VCaP (cell line): ENCODE results near the gene TEAD1.

Experiments
- H3K27ac ChIP-seq: fragments of 450-650 bp; 2 replicates; pipeline ENCODE4 v1.5.1; 2017
- TF ChIP-seq, protein P1 (sequence below): fragments of 450-650 bp; conservative IDR thresholded peaks from 2 replicates; pipeline ENCODE4 v1.5.1; 2017; ENCODE audit warnings: mild to moderate bottlenecking, moderate library complexity

Gene TEAD1

GRCh38 chr11:12767027-12767426 is 92.8 kb downstream of the TEAD1 start:
- H3K27ac ChIP-seq = no peak overlapping the region

GRCh38 chr11:12767577-12767976 is 93.4 kb downstream of the TEAD1 start:
- H3K27ac ChIP-seq = no peak overlapping the region
- TF ChIP-seq, protein P1, sequence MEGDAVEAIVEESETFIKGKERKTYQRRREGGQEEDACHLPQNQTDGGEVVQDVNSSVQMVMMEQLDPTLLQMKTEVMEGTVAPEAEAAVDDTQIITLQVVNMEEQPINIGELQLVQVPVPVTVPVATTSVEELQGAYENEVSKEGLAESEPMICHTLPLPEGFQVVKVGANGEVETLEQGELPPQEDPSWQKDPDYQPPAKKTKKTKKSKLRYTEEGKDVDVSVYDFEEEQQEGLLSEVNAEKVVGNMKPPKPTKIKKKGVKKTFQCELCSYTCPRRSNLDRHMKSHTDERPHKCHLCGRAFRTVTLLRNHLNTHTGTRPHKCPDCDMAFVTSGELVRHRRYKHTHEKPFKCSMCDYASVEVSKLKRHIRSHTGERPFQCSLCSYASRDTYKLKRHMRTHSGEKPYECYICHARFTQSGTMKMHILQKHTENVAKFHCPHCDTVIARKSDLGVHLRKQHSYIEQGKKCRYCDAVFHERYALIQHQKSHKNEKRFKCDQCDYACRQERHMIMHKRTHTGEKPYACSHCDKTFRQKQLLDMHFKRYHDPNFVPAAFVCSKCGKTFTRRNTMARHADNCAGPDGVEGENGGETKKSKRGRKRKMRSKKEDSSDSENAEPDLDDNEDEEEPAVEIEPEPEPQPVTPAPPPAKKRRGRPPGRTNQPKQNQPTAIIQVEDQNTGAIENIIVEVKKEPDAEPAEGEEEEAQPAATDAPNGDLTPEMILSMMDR = no peak

More at GRCh38 chr11:12767027-12767426, 92.8 kb downstream of the TEAD1 start:
- TF ChIP-seq, protein P1 = no peak

- H3K27ac ChIP-seq = no peak overlapping the region
Observed at GRCh38 chr11:12768726-12769673, 94.8 kb downstream of the TEAD1 start.

DNA sequence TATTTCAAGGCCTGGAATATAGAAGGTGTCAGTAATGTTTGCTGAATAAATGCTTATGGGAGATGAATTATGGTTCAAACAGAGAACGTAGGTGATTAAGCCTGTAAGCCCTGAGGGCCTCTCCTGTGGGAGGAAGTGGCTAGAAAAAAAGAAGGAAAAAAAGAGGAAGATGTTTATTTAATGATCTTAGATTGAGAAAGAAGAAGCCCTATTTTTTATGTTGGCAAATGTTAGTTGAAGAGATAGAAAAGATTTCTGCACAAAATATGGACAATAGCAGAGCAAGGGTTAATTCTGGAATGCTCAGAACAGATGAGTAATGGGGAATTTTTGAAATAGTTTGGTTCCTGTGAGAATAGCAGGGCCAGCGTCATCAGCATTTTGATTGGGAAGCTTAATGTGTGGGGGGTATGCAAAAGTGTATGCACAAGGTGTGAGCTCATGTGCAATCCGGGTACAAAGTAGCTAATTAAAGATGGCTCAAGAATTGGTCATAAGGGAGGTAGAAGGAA is 95.7 kb downstream of the TEAD1 start:
- TF ChIP-seq, protein P1 = no peak
- no peak overlapping the region for H3K27ac ChIP-seq

More at GRCh38 chr11:12768726-12769673, 94.8 kb downstream of the TEAD1 start:
- TF ChIP-seq, protein P1 = no peak

DNA sequence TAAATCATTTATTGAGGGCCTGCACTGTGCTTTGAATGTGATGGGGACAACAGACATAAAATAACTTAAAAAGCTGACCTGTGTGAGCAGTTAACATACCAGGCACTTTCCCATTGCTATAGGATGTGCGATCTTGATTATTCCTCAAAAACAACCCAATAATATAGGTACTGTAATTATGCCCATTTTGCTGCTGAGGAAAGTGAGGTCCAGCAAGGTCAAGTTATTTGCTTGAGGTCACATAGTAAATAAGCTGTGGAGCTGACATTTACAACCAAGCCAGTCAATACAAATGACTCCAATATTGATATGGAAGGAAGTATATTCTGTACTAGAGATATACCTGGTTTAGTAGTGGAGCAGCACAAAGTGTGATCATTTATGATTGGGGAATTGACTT is 96.2 kb downstream of the TEAD1 start:
- TF ChIP-seq, protein P1 = no peak
- no peak overlapping the region for H3K27ac ChIP-seq

DNA sequence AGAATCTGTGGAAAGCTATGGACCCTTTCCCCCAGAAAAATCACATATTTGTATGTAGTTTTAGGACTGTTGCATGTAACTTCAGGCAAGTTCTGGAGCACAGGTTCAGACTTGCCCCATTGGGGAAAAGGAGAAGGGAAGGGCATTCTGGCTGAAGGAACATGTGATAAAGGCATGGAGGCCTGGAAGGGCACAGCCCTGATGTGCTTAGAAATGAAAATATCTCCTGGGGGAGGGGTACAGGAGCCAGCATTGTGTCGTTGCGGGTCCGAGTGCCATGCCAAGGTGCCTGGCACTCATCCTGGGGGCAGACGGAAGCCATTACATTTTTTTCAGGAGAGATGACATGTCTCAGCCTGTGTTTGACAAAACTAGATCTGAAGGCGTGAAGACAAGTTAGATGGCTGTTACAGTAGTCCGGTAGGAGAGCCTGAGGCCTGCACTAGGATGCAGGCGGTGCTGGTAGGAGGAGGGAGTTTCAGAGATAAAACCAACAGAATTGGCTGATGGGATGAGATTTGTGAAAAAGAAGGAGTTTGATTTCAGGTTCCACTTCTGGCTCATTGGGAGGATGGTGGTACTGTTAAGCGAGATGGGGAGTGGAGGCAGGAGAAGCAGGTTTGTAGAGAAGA is 96.9 kb downstream of the TEAD1 start:
- TF ChIP-seq, protein P1 = no peak
- H3K27ac ChIP-seq = no peak overlapping the region

- no peak overlapping the region for H3K27ac ChIP-seq
- TF ChIP-seq, protein P1 = no peak
Observed at GRCh38 chr11:12771875-12772274, 97.7 kb downstream of the TEAD1 start.
